Measurements from ENCODE around the gene ITGAL. TPM values are rescaled to one million over a fixed set of nuclear protein-coding genes. Genes with fewer than 3 reads are reported as not detected.

Gene ITGAL
- total and polyA plus RNA-seq, 2 of the 8 experiments (the other 6 are each of a cell fraction or from before 2014, with no cell fraction given) = not detected

DNA sequence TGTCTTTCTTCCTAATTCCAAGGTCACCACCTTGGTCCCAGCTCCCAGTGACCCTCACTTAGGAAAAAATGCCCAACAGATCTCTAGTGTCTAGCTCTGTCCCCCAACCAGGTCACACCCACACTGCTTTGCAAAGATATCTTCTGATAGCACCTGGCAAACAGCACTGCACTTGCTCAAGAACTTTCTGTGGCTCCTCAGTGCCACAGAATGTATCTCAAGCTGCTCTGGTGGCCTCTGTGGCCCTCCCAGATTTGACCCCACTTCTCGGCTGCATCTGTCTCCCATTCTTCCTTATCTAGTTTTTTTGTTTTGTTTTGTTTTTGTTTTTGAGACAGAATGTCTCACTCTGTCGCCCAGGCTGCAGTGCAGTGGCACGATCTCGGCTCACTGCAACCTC, 94.0 kb downstream of the ITGAL start (continued):
- TF ChIP-seq TCF12 (IDR thresholded peaks at IDR 0.05; ENCODE audit: low read depth, low read length) (no peak), BCL11A (IDR thresholded peaks at IDR 0.05; ENCODE audit: low read depth in 2 of 2, low read length in 2 of 2) (no peak), CHD2 (IDR thresholded peaks at IDR 0.05; ENCODE audit: low read length) (no peak), PHF8 (conservative IDR thresholded peaks at IDR 0.05; ENCODE audit: low read depth, low read length) (no peak), ZNF274 (IDR thresholded peaks at IDR 0.05; ENCODE audit: borderline replicate concordance, extremely low read depth, low read length) (no peak), HDAC6 (IDR thresholded peaks at IDR 0.05; ENCODE audit: low read depth, low read length) (no peak), CBX8 (IDR thresholded peaks at IDR 0.05; ENCODE audit: borderline replicate concordance, low read depth, low read length) (no peak)
- TF ChIP-seq, protein P1, sequence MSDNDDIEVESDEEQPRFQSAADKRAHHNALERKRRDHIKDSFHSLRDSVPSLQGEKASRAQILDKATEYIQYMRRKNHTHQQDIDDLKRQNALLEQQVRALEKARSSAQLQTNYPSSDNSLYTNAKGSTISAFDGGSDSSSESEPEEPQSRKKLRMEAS (IDR thresholded peaks at IDR 0.05) = no peak
